ENCODE data around the gene TIE1. TPM values are rescaled to one million over a fixed set of nuclear protein-coding genes. Genes with fewer than 3 reads are reported as not detected.

The TIE1 gene
- total RNA-seq, 4 donors from 2014 or later: 47.4 to 80.7 (median 67.9) TPM

- no peak for DNase-seq
- TF ChIP-seq POLR2A (IDR thresholded peaks at IDR 0.05) (no peak), CTCF (IDR thresholded peaks at IDR 0.05) (no peak)
- intact Hi-C loops (cut with DNase I; ENCODE audit: low total_unique reads): no loop called here
Measured at GRCh38 chr1:43277116-43277876, 23.5 kb upstream of the TIE1 start.

DNA sequence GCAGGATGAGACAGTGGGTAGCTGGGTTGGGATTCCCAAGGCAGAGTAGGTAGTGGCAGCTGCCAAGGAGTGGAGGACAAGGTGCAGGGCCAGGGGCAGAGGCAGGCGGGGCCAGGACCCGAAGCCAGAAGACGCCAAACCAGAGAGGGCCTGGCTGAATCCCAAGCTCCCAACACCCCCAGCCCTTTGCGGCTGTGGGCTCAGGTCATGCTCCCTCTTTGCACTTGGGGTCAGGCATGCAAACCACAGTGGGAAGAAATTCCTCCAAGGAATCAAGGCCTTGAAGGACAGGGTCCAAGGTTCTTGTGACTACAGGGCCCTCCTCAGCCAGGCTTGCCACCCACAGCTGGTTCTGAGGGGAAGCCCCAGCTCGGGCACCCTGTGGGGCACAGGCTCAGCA, 21.6 kb upstream of the TIE1 start:
- Histone ChIP-seq H3K4me3 (no peak overlapping the region), H3K27me3 (no peaks in the 10 kb centered on the region), H3K9me3 (no peaks in the 10 kb centered on the region), H3K27ac (no peak overlapping the region), H3K4me1 (no peaks in the 10 kb centered on the region), H3K36me3 (no peaks in the 10 kb centered on the region)
- no peak for DNase-seq
- intact Hi-C loops (cut with DNase I; ENCODE audit: low total_unique reads): no loop called here
- TF ChIP-seq POLR2A (IDR thresholded peaks at IDR 0.05) (no peak), CTCF (IDR thresholded peaks at IDR 0.05) (no peak)

More at GRCh38 chr1:43277116-43277876, 23.5 kb upstream of the TIE1 start:
- Histone ChIP-seq H3K27me3 (no peaks in the 10 kb centered on the region), H3K9me3 (no peaks in the 10 kb centered on the region), H3K27ac (no peak overlapping the region), H3K36me3 (no peaks in the 10 kb centered on the region), H3K4me1 (no peaks in the 10 kb centered on the region), H3K4me3 (no peak overlapping the region)

- Histone ChIP-seq H3K9me3 (no peaks in the 10 kb centered on the region), H3K36me3 (no peaks in the 10 kb centered on the region), H3K4me1 (no peaks in the 10 kb centered on the region), H3K27ac (no peak overlapping the region), H3K27me3 (no peaks in the 10 kb centered on the region), H3K4me3 (no peak overlapping the region)
- no peak for TF ChIP-seq POLR2A (IDR thresholded peaks at IDR 0.05)
- TF ChIP-seq CTCF (IDR thresholded peaks at IDR 0.05): no peak
- intact Hi-C loops (cut with DNase I; ENCODE audit: low total_unique reads): no loop called here
- DNase-seq: no peak
Measured at GRCh38 chr1:43279666-43280065, 21.1 kb upstream of the TIE1 start.

DNA sequence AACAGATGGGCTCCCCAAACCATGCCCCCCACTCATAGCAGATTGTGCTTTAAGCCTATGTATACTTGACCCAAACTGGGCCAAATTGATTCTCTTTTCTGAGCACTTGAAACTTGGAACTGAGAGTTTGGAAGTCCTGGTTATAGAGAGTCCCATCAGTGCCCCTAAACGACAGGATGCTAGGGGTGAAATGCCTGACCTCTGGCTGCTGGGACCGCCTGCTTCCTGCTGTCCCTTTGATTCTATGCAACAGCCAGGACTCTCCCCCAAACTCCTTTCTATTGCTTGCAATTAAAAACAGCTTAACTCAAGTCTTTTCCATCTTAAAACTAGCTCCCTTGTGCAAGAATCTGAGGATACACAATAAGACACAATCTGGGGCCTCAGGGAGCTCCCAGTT, 20.1 kb upstream of the TIE1 start:
- H3K36me3 ChIP-seq: no peaks in the 10 kb centered on the region
- DNase-seq: no peak

More for the DNA sequence above, 20.1 kb upstream of the TIE1 start:
- Histone ChIP-seq H3K4me1 (no peaks in the 10 kb centered on the region), H3K27me3 (no peaks in the 10 kb centered on the region), H3K9me3 (no peaks in the 10 kb centered on the region), H3K4me3 (no peak overlapping the region), H3K27ac (no peak overlapping the region)
- no peak for TF ChIP-seq POLR2A (IDR thresholded peaks at IDR 0.05)
- TF ChIP-seq CTCF (IDR thresholded peaks at IDR 0.05): no peak
- intact Hi-C loops (cut with DNase I; ENCODE audit: low total_unique reads): no loop called here

Measured in uterus (tissue), 4 donors.